Measurements from ENCODE around the gene ALDH3B2.
"Not testable (repeated sequence)": the region's sequence is repeated elsewhere in the genome, so short reads cannot be mapped to it uniquely, and the experiment has no call there.

ALDH3B2 gene

GRCh38 chr11:67640021-67640757 is 34.2 kb downstream of the ALDH3B2 start:
- H3K79me1 ChIP-seq (replicated peaks; ENCODE audit: low read length, poor library complexity, severe bottlenecking): no peaks in the 10 kb centered on the region
- no peaks in the 10 kb centered on the region for H3K4me1 ChIP-seq (ENCODE audit: control insufficient read depth, insufficient read depth, low read depth, low read length)
- peaks cover 17 to 50% of the 10 kb centered on the region in 2 experiments for H3K27me3 ChIP-seq (ENCODE audit: control insufficient read depth in 1 of 2, insufficient read depth in 1 of 2, low read length in 2 of 2)
- no peak overlapping the region for H2BK120ac ChIP-seq (ENCODE audit: low read depth, low read length)
- H3K4ac ChIP-seq (ENCODE audit: low read depth in 1 of 2, low read length in 2 of 2): no peak overlapping the region
- no peak overlapping the region for H3K18ac ChIP-seq (ENCODE audit: low read depth in 1 of 2, low read length in 2 of 2)
- H3K14ac ChIP-seq (ENCODE audit: low read length in 2 of 2): no peak overlapping the region
- H3K4me3 ChIP-seq (ENCODE audit: insufficient read depth in 1 of 2, low read depth in 1 of 2, low read length in 2 of 2): peak overlapping the region in 1 of 2 experiments; percentile 25
- H2AK5ac ChIP-seq (ENCODE audit: low read length, severe bottlenecking): no peak overlapping the region
- H4K8ac ChIP-seq (ENCODE audit: low read length): no peak overlapping the region
- H3K9me3 ChIP-seq (ENCODE audit: control insufficient read depth, low read length): no peaks in the 10 kb centered on the region
- H2BK5ac ChIP-seq (ENCODE audit: low read depth, low read length, poor library complexity, severe bottlenecking): no peak overlapping the region
- no peak overlapping the region for H3K27ac ChIP-seq (ENCODE audit: low read length, poor library complexity, severe bottlenecking)
- no peak overlapping the region for H4K91ac ChIP-seq (ENCODE audit: low read length)
- no peak overlapping the region for H2AFZ ChIP-seq (ENCODE audit: low read depth, low read length)
- 53% methylated on average over 23 of the region's 23 CpGs for WGBS
- no peak overlapping the region for H3K23ac ChIP-seq (ENCODE audit: low read length in 2 of 2)
- no peaks in the 10 kb centered on the region for H3K36me3 ChIP-seq (ENCODE audit: control insufficient read depth in 1 of 2, insufficient read depth in 2 of 2, low read depth in 1 of 2, low read length in 2 of 2)
- no peak overlapping the region for H3K9ac ChIP-seq (ENCODE audit: low read length)
- H2BK15ac ChIP-seq (ENCODE audit: low read depth, poor library complexity, severe bottlenecking): no peak overlapping the region
- no peak overlapping the region for H2BK12ac ChIP-seq (ENCODE audit: low read length in 2 of 2)
- DNase-seq: peak; percentile 52
- H3K4me2 ChIP-seq (ENCODE audit: low read length, poor library complexity, severe bottlenecking): no peak overlapping the region

GRCh38 chr11:67639438-67639859 is 35.0 kb downstream of the ALDH3B2 start, which contains the start of gene TBX10:
TSS of gene TBX10 (minus strand) at chr11:67639763. CDS start at chr11:67639472, 291 bp downstream.
- Histone ChIP-seq H3K9ac (ENCODE audit: low read length) (no peak within 1 kb of the TSS), H3K36me3 (ENCODE audit: control insufficient read depth in 1 of 2, insufficient read depth in 2 of 2, low read depth in 1 of 2, low read length in 2 of 2) (no peaks in the 10 kb centered on the region), H3K4me3 (ENCODE audit: insufficient read depth in 1 of 2, low read depth in 1 of 2, low read length in 2 of 2) (peak within 1 kb of the TSS in 1 of 2 experiments; percentile 25), H4K8ac (ENCODE audit: low read length) (no peak within 1 kb of the TSS), H3K14ac (ENCODE audit: low read length in 2 of 2) (no peak within 1 kb of the TSS), H2BK5ac (ENCODE audit: low read depth, low read length, poor library complexity, severe bottlenecking) (no peak within 1 kb of the TSS), H3K79me1 (replicated peaks; ENCODE audit: low read length, poor library complexity, severe bottlenecking) (no peaks in the 10 kb centered on the region), H3K4me2 (ENCODE audit: low read length, poor library complexity, severe bottlenecking) (no peak within 1 kb of the TSS), H3K23ac (ENCODE audit: low read length in 2 of 2) (no peak within 1 kb of the TSS), H2BK12ac (ENCODE audit: low read length in 2 of 2) (no peak within 1 kb of the TSS), H3K9me3 (ENCODE audit: control insufficient read depth, low read length) (no peaks in the 10 kb centered on the region), H2BK120ac (ENCODE audit: low read depth, low read length) (no peak within 1 kb of the TSS), H3K27ac (ENCODE audit: low read length, poor library complexity, severe bottlenecking) (no peak within 1 kb of the TSS), H3K4me1 (ENCODE audit: control insufficient read depth, insufficient read depth, low read depth, low read length) (no peaks in the 10 kb centered on the region), H3K4ac (ENCODE audit: low read depth in 1 of 2, low read length in 2 of 2) (no peak within 1 kb of the TSS), H3K18ac (ENCODE audit: low read depth in 1 of 2, low read length in 2 of 2) (no peak within 1 kb of the TSS), H2AFZ (ENCODE audit: low read depth, low read length) (no peak within 1 kb of the TSS), H4K91ac (ENCODE audit: low read length) (no peak within 1 kb of the TSS), H3K27me3 (ENCODE audit: control insufficient read depth in 1 of 2, insufficient read depth in 1 of 2, low read length in 2 of 2) (peaks cover 19 to 57% of the 10 kb centered on the region in 2 experiments), H2BK15ac (ENCODE audit: low read depth, poor library complexity, severe bottlenecking) (no peak within 1 kb of the TSS), H2AK5ac (ENCODE audit: low read length, severe bottlenecking) (no peak within 1 kb of the TSS)
- WGBS: 88% methylated on average over 11 of the region's 18 CpGs
- DNase-seq: no peak

- H3K4ac ChIP-seq (ENCODE audit: low read depth in 1 of 2, low read length in 2 of 2): no peak overlapping the region
- H4K91ac ChIP-seq (ENCODE audit: low read length): no peak overlapping the region
- no peak overlapping the region for H2AFZ ChIP-seq (ENCODE audit: low read depth, low read length)
- H3K9me3 ChIP-seq (ENCODE audit: control insufficient read depth, low read length): no peaks in the 10 kb centered on the region
- H2BK15ac ChIP-seq (ENCODE audit: low read depth, poor library complexity, severe bottlenecking): no peak overlapping the region
- no peaks in the 10 kb centered on the region for H3K79me1 ChIP-seq (replicated peaks; ENCODE audit: low read length, poor library complexity, severe bottlenecking)
- no peak overlapping the region for H4K8ac ChIP-seq (ENCODE audit: low read length)
- H3K36me3 ChIP-seq (ENCODE audit: control insufficient read depth in 1 of 2, insufficient read depth in 2 of 2, low read depth in 1 of 2, low read length in 2 of 2): no peaks in the 10 kb centered on the region
- WGBS: 86% methylated on average over 24 of the region's 24 CpGs
- no peak overlapping the region for H3K18ac ChIP-seq (ENCODE audit: low read depth in 1 of 2, low read length in 2 of 2)
- no peaks in the 10 kb centered on the region for H3K4me1 ChIP-seq (ENCODE audit: control insufficient read depth, insufficient read depth, low read depth, low read length)
- no peak overlapping the region for H2BK5ac ChIP-seq (ENCODE audit: low read depth, low read length, poor library complexity, severe bottlenecking)
- H2BK120ac ChIP-seq (ENCODE audit: low read depth, low read length): no peak overlapping the region
- H3K4me2 ChIP-seq (ENCODE audit: low read length, poor library complexity, severe bottlenecking): no peak overlapping the region
- DNase-seq: no peak
- no peak overlapping the region for H3K9ac ChIP-seq (ENCODE audit: low read length)
- H3K27me3 ChIP-seq (ENCODE audit: control insufficient read depth in 1 of 2, insufficient read depth in 1 of 2, low read length in 2 of 2): peaks cover 22 to 64% of the 10 kb centered on the region in 2 experiments
- H3K27ac ChIP-seq (ENCODE audit: low read length, poor library complexity, severe bottlenecking): no peak overlapping the region
- H3K4me3 ChIP-seq (ENCODE audit: insufficient read depth in 1 of 2, low read depth in 1 of 2, low read length in 2 of 2): no peak overlapping the region
- no peak overlapping the region for H2AK5ac ChIP-seq (ENCODE audit: low read length, severe bottlenecking)
- H2BK12ac ChIP-seq (ENCODE audit: low read length in 2 of 2): no peak overlapping the region
- H3K14ac ChIP-seq (ENCODE audit: low read length in 2 of 2): no peak overlapping the region
- H3K23ac ChIP-seq (ENCODE audit: low read length in 2 of 2): no peak overlapping the region
Observed at GRCh38 chr11:67638535-67639437, 35.6 kb downstream of the ALDH3B2 start.

GRCh38 chr11:67637441-67637840 is 37.0 kb downstream of the ALDH3B2 start:
- H3K14ac ChIP-seq (ENCODE audit: low read length in 2 of 2); H2BK120ac ChIP-seq (ENCODE audit: low read depth, low read length); H3K9me3 ChIP-seq (ENCODE audit: control insufficient read depth, low read length); H2AK5ac ChIP-seq (ENCODE audit: low read length, severe bottlenecking); H3K18ac ChIP-seq (ENCODE audit: low read depth in 1 of 2, low read length in 2 of 2); H3K36me3 ChIP-seq (ENCODE audit: control insufficient read depth in 1 of 2, insufficient read depth in 2 of 2, low read depth in 1 of 2, low read length in 2 of 2); DNase-seq; H2BK15ac ChIP-seq (ENCODE audit: low read depth, poor library complexity, severe bottlenecking); H2AFZ ChIP-seq (ENCODE audit: low read depth, low read length); H3K23ac ChIP-seq (ENCODE audit: low read length in 2 of 2); H3K9ac ChIP-seq (ENCODE audit: low read length); H3K4me1 ChIP-seq (ENCODE audit: control insufficient read depth, insufficient read depth, low read depth, low read length); H4K91ac ChIP-seq (ENCODE audit: low read length); H3K4ac ChIP-seq (ENCODE audit: low read depth in 1 of 2, low read length in 2 of 2); H3K79me1 ChIP-seq (replicated peaks; ENCODE audit: low read length, poor library complexity, severe bottlenecking); H2BK12ac ChIP-seq (ENCODE audit: low read length in 2 of 2); H2BK5ac ChIP-seq (ENCODE audit: low read depth, low read length, poor library complexity, severe bottlenecking); H4K8ac ChIP-seq (ENCODE audit: low read length); H3K4me2 ChIP-seq (ENCODE audit: low read length, poor library complexity, severe bottlenecking); H3K4me3 ChIP-seq (ENCODE audit: insufficient read depth in 1 of 2, low read depth in 1 of 2, low read length in 2 of 2); H3K27ac ChIP-seq (ENCODE audit: low read length, poor library complexity, severe bottlenecking): not testable (repeated sequence)
- H3K27me3 ChIP-seq (ENCODE audit: control insufficient read depth in 1 of 2, insufficient read depth in 1 of 2, low read length in 2 of 2): peaks cover 22 to 61% of the 10 kb centered on the region in 2 experiments
- 93% methylated on average over 3 of the region's 3 CpGs for WGBS
